Measurements from ENCODE around the gene NAV3.

NAV3 gene

GRCh38 chr12:78081590-78082314 lies 251.1 kb downstream of the NAV3 start:
- H3K9me3 ChIP-seq (replicated peaks in 1 of 2; ENCODE audit: control insufficient read depth in 2 of 2, insufficient read depth in 1 of 2, low read depth in 1 of 2, low read length in 2 of 2): no peaks in the 10 kb centered on the region
- H3K4me1 ChIP-seq (ENCODE audit: control insufficient read depth in 2 of 2, insufficient read depth in 1 of 2, low read depth in 1 of 2, low read length in 2 of 2): no peaks in the 10 kb centered on the region
- no peak for DNase-seq (ENCODE audit: low spot score)
- H3K27ac ChIP-seq (replicated peaks; ENCODE audit: low read length): no peak overlapping the region
- H3K14ac ChIP-seq (ENCODE audit: low read length): no peak overlapping the region
- H2BK5ac ChIP-seq (ENCODE audit: low read length): no peak overlapping the region
- no peak overlapping the region for H4K8ac ChIP-seq (ENCODE audit: low read depth, low read length)
- H3K36me3 ChIP-seq (replicated peaks in 1 of 2; ENCODE audit: control insufficient read depth in 2 of 2, insufficient read depth in 2 of 2, low read length in 2 of 2): no peaks in the 10 kb centered on the region
- H3K4ac ChIP-seq (ENCODE audit: low read length): no peak overlapping the region
- no CpG with 5 or more reads among the region's 5 CpGs for WGBS, 2 donors (ENCODE audit: extremely low coverage in 2 of 2, insufficient read length in 2 of 2, insufficient replicate concordance in 1 of 2)
- no peak overlapping the region for H3K23ac ChIP-seq (ENCODE audit: low read depth, low read length, poor library complexity)
- no peaks in the 10 kb centered on the region for H3K79me1 ChIP-seq (ENCODE audit: low read depth, low read length)
- H3K9ac ChIP-seq (ENCODE audit: low read depth, low read length, poor library complexity): no peak overlapping the region
- H3K27me3 ChIP-seq (ENCODE audit: control insufficient read depth in 3 of 3, insufficient read depth in 3 of 3, low read depth in 1 of 3, low read length in 3 of 3): no peaks in the 10 kb centered on the region
- no peak overlapping the region for H2BK15ac ChIP-seq (ENCODE audit: low read length)
- no peak overlapping the region for H3K4me3 ChIP-seq (ENCODE audit: low read length in 2 of 2)
- H2AFZ ChIP-seq (ENCODE audit: low read length): peak overlapping the region; percentile 37
- H2AK5ac ChIP-seq (ENCODE audit: low read depth, low read length): no peak overlapping the region
- H3K4me2 ChIP-seq (ENCODE audit: insufficient read depth, low read length, poor library complexity, severe bottlenecking): no peak overlapping the region
- H3K18ac ChIP-seq (ENCODE audit: low read length): no peak overlapping the region
- H2BK12ac ChIP-seq (ENCODE audit: low read length): no peak overlapping the region
- H2BK120ac ChIP-seq (ENCODE audit: low read depth, low read length): no peak overlapping the region
- H4K91ac ChIP-seq (ENCODE audit: low read depth, low read length, poor library complexity): no peak overlapping the region

DNA sequence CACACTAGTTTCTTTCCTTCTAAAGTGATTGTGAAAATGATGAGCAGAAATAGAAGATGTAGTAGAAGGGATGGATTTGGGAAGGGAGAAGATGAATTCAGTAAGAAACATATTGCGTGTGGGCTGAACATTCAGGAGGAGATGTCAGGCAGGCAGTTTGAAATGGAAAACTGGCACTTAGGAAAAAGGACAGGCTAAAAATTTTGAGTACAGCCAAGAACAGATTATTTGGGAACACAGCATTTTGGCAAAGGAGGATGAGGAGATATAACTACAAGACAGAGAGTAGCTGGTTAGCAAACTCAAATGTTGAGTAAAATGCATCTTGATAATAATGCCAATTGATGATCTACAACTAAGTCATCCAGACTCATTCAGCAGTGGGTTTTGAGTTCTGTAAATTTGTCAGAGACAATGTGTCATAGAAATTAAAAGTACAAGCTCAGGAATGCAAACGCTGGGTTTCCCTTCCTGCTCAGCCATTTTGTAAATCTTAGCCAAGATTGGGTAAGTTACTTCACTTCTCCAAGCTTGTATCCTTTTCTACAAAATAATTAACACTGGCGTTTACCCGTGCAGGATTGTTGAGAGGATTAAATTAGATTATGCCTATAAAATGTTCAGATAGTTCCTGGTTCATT lies 255.0 kb downstream of the NAV3 start:
- Histone ChIP-seq H2AK5ac (ENCODE audit: low read depth, low read length) (no peak overlapping the region), H3K4me2 (ENCODE audit: insufficient read depth, low read length, poor library complexity, severe bottlenecking) (no peak overlapping the region), H3K4me3 (ENCODE audit: low read length in 2 of 2) (no peak overlapping the region), H3K18ac (ENCODE audit: low read length) (no peak overlapping the region), H4K91ac (ENCODE audit: low read depth, low read length, poor library complexity) (no peak overlapping the region), H2BK120ac (ENCODE audit: low read depth, low read length) (no peak overlapping the region), H2BK12ac (ENCODE audit: low read length) (no peak overlapping the region), H3K36me3 (replicated peaks in 1 of 2; ENCODE audit: control insufficient read depth in 2 of 2, insufficient read depth in 2 of 2, low read length in 2 of 2) (no peaks in the 10 kb centered on the region), H3K9ac (ENCODE audit: low read depth, low read length, poor library complexity) (no peak overlapping the region), H3K79me1 (ENCODE audit: low read depth, low read length) (no peaks in the 10 kb centered on the region), H2BK5ac (ENCODE audit: low read length) (no peak overlapping the region), H3K14ac (ENCODE audit: low read length) (no peak overlapping the region), H3K4ac (ENCODE audit: low read length) (no peak overlapping the region), H2AFZ (ENCODE audit: low read length) (no peak overlapping the region), H3K27ac (replicated peaks; ENCODE audit: low read length) (no peak overlapping the region), H3K9me3 (replicated peaks in 1 of 2; ENCODE audit: control insufficient read depth in 2 of 2, insufficient read depth in 1 of 2, low read depth in 1 of 2, low read length in 2 of 2) (no peaks in the 10 kb centered on the region), H3K23ac (ENCODE audit: low read depth, low read length, poor library complexity) (no peak overlapping the region), H3K4me1 (ENCODE audit: control insufficient read depth in 2 of 2, insufficient read depth in 1 of 2, low read depth in 1 of 2, low read length in 2 of 2) (no peaks in the 10 kb centered on the region), H2BK15ac (ENCODE audit: low read length) (no peak overlapping the region), H4K8ac (ENCODE audit: low read depth, low read length) (no peak overlapping the region), H3K27me3 (ENCODE audit: control insufficient read depth in 3 of 3, insufficient read depth in 3 of 3, low read depth in 1 of 3, low read length in 3 of 3) (no peaks in the 10 kb centered on the region)
- WGBS, 2 donors (ENCODE audit: extremely low coverage in 2 of 2, insufficient read length in 2 of 2, insufficient replicate concordance in 1 of 2): 100% methylated on average over 1 of the region's 4 CpGs; no CpG with 5 or more reads in 1 of the 2 donors
- DNase-seq (ENCODE audit: low spot score): no peak

DNA sequence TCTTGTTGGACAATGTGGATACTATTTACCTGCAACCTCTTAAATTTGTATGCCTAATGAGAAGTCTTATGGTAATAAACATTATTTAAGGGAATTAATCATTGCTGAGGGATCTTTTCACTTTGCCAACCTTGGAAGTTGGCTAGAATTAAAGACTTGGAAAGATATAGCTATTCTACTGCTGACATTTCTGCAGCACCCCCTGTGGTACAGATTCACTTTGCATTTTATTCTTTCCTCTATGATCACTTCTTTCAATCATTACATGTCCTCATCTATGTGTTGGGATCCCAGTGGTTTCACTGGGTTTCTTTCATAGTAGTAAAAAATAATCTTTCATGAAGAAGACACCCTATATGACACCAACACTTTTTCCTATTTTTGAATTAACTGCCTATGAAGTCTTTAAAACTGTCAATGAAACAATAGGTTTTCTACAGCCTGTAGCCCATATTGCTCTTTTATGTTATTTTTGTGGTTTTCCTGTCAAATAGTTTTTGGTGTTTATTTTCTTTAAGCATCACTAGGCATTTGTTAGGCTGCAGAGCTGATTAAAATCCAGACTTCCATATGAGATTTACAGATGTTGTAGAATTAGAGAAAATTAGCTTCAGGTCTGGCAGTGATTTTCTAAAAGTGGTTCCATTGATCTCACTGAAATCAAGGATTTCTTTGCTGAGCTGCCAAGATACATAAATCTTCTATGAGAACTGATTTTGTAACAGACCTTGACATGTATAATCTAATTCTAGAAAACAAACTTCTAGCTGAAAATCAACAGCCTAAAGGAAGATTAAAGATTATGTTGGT lies 256.1 kb downstream of the NAV3 start:
- H3K9me3 ChIP-seq (replicated peaks in 1 of 2; ENCODE audit: control insufficient read depth in 2 of 2, insufficient read depth in 1 of 2, low read depth in 1 of 2, low read length in 2 of 2): no peaks in the 10 kb centered on the region
- no peak overlapping the region for H2BK5ac ChIP-seq (ENCODE audit: low read length)
- no peak overlapping the region for H4K91ac ChIP-seq (ENCODE audit: low read depth, low read length, poor library complexity)
- no peak overlapping the region for H4K8ac ChIP-seq (ENCODE audit: low read depth, low read length)
- H3K27ac ChIP-seq (replicated peaks; ENCODE audit: low read length): no peak overlapping the region
- no peak overlapping the region for H2BK120ac ChIP-seq (ENCODE audit: low read depth, low read length)
- H3K4me1 ChIP-seq (ENCODE audit: control insufficient read depth in 2 of 2, insufficient read depth in 1 of 2, low read depth in 1 of 2, low read length in 2 of 2): no peaks in the 10 kb centered on the region
- H3K27me3 ChIP-seq (ENCODE audit: control insufficient read depth in 3 of 3, insufficient read depth in 3 of 3, low read depth in 1 of 3, low read length in 3 of 3): no peaks in the 10 kb centered on the region
- no peak overlapping the region for H2BK15ac ChIP-seq (ENCODE audit: low read length)
- H2BK12ac ChIP-seq (ENCODE audit: low read length): no peak overlapping the region
- H3K79me1 ChIP-seq (ENCODE audit: low read depth, low read length): no peaks in the 10 kb centered on the region
- no peak overlapping the region for H3K14ac ChIP-seq (ENCODE audit: low read length)
- H2AFZ ChIP-seq (ENCODE audit: low read length): no peak overlapping the region
- H2AK5ac ChIP-seq (ENCODE audit: low read depth, low read length): no peak overlapping the region
- H3K9ac ChIP-seq (ENCODE audit: low read depth, low read length, poor library complexity): no peak overlapping the region
- H3K18ac ChIP-seq (ENCODE audit: low read length): no peak overlapping the region
- H3K4me3 ChIP-seq (ENCODE audit: low read length in 2 of 2): no peak overlapping the region
- H3K4me2 ChIP-seq (ENCODE audit: insufficient read depth, low read length, poor library complexity, severe bottlenecking): no peak overlapping the region
- DNase-seq (ENCODE audit: low spot score): no peak
- H3K4ac ChIP-seq (ENCODE audit: low read length): no peak overlapping the region
- no peak overlapping the region for H3K23ac ChIP-seq (ENCODE audit: low read depth, low read length, poor library complexity)
- H3K36me3 ChIP-seq (replicated peaks in 1 of 2; ENCODE audit: control insufficient read depth in 2 of 2, insufficient read depth in 2 of 2, low read length in 2 of 2): no peaks in the 10 kb centered on the region

DNA sequence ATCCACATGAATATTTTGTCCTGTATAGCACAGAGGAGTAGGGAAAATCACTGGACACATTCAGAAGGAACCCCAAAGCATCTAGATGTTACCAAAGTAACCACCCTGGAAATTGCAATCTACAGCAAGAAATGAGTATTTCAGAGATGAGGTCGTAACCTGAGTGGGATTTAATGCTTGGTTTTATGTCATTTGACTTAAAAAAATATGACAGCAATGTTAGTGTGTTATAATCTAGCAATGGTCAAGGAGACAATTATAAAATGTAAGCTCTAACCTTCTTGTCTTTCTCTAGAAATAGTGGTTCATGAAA lies 256.6 kb downstream of the NAV3 start:
- Histone ChIP-seq H3K9ac (ENCODE audit: low read depth, low read length, poor library complexity) (no peak overlapping the region), H2AK5ac (ENCODE audit: low read depth, low read length) (no peak overlapping the region), H3K4me2 (ENCODE audit: insufficient read depth, low read length, poor library complexity, severe bottlenecking) (no peak overlapping the region), H3K23ac (ENCODE audit: low read depth, low read length, poor library complexity) (no peak overlapping the region), H3K14ac (ENCODE audit: low read length) (no peak overlapping the region), H2BK5ac (ENCODE audit: low read length) (no peak overlapping the region), H3K27ac (replicated peaks; ENCODE audit: low read length) (no peak overlapping the region), H3K36me3 (replicated peaks in 1 of 2; ENCODE audit: control insufficient read depth in 2 of 2, insufficient read depth in 2 of 2, low read length in 2 of 2) (no peaks in the 10 kb centered on the region), H2BK15ac (ENCODE audit: low read length) (no peak overlapping the region), H4K91ac (ENCODE audit: low read depth, low read length, poor library complexity) (no peak overlapping the region), H3K4me1 (ENCODE audit: control insufficient read depth in 2 of 2, insufficient read depth in 1 of 2, low read depth in 1 of 2, low read length in 2 of 2) (no peaks in the 10 kb centered on the region), H3K79me1 (ENCODE audit: low read depth, low read length) (no peaks in the 10 kb centered on the region), H3K18ac (ENCODE audit: low read length) (no peak overlapping the region), H2BK120ac (ENCODE audit: low read depth, low read length) (no peak overlapping the region), H2AFZ (ENCODE audit: low read length) (no peak overlapping the region), H3K27me3 (ENCODE audit: control insufficient read depth in 3 of 3, insufficient read depth in 3 of 3, low read depth in 1 of 3, low read length in 3 of 3) (no peaks in the 10 kb centered on the region), H3K9me3 (replicated peaks in 1 of 2; ENCODE audit: control insufficient read depth in 2 of 2, insufficient read depth in 1 of 2, low read depth in 1 of 2, low read length in 2 of 2) (no peaks in the 10 kb centered on the region), H3K4ac (ENCODE audit: low read length) (no peak overlapping the region), H2BK12ac (ENCODE audit: low read length) (no peak overlapping the region), H4K8ac (ENCODE audit: low read depth, low read length) (no peak overlapping the region), H3K4me3 (ENCODE audit: low read length in 2 of 2) (no peak overlapping the region)
- DNase-seq (ENCODE audit: low spot score): no peak
- no CpG with 5 or more reads among the region's 1 CpG for WGBS, 2 donors (ENCODE audit: extremely low coverage in 2 of 2, insufficient read length in 2 of 2, insufficient replicate concordance in 1 of 2)

Measured in neuronal stem cell (in vitro differentiated cells).